SKM-1 (cell line): Measurements from ENCODE around the gene MLXIP.
"Not testable (repeated sequence)": the region's sequence is repeated elsewhere in the genome, so short reads cannot be mapped to it uniquely, and the experiment has no call there.

Experiments
- DNase-seq: peaks from one replicate; lab custom pipeline; 2025; ENCODE audit not compliant: unreplicated experiment; lab: John Stamatoyannopoulos, UW

MLXIP gene

DNA sequence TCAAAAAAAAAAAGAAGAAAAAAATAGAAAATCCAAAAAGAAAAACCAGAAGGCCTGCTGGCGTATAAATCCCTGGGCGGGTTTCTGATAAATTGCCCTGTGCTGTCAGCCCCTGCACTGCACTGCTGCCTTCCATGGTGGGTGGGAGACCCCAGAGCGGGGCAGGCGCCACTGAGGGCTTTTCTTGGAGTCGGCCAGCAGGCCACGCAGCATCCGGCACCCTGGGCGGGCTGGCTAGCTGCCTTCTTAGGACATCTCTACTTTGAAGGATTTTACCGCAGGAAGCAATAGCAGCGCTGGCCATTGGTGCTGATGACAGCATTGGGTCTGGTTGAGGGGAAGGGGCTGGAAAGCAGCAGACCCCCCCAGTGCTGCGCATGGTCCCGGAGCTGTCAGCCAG, 66.3 kb downstream of the MLXIP start:
- DNase-seq = no peak

DNA sequence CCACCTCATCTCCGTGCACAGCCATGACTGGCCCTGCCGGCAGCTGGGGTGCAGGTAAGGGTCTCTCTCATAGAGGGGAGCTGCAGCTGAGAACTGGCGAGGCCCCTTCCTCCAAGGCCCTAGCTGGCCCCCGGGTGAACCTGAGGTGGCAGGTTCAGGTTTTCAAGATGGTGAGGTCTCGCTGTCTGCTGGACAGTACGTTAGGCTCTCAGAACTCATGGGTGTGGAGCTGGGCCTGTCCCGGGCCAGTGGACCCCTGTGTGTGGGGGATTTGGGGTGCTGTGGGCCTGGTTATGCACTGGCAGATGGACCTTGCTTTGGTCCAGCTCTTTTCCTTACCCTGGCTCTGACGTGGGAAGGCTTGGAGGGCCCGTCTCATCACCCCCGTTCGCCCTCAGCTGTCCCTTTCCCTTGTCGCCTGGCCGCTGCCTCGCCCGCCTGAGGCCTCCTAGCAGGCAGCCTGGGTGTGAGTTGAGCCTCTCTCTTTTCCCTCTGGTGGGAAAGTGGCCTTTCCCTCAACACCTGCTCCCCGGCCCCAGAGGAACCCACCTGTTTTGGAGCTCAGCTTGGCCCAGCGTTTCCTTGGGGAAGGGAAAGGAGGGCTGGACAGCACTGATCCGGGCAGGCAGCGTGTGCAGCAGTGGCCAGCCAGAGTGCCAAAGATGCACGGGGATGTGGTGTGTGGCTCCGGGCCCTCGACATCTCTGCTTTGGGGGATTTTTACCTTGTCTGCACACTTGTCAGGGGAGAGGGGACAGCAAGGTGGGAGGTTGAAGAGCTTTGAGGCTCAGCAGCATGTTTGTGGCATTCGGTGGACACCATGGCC, 67.2 kb downstream of the MLXIP start:
- no peak for DNase-seq

DNA sequence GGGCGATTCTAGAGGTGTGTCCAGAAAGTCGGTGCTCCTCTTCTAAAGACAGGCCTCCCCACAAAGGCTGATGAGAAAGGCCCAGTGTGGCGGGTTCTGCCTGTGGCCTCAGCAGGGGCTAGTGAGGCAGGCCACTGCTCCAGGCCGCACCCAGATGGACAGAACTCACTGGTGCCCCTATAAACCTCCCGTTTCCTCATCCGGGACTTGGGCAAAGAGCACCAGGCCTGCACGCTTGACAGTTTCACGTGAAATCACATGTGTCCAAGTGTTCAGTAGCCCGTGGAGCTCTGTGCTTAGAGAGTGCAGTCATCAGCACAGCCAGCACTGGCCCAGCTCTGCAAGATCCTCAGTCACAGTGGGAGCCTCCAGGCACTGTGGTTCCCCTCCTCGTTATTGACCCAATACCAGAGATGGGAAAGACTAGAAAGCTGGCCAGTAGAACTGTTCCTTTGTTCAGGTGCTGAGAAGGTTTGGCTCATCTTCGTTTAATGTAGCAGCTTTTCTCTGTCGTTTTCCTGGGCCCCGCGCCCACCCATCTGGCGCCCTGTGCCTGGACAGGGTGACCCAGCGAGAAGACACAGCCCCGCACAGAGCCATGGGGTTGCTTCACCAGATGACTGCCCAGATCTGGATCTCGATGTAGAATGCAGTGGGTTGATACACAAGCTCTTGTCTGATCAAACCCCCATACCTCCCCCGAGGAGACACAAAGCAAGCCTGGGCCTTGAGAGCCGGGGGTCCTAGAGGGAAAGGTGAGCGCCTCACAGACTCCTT, 69.1 kb downstream of the MLXIP start:
- DNase-seq = no peak

DNA sequence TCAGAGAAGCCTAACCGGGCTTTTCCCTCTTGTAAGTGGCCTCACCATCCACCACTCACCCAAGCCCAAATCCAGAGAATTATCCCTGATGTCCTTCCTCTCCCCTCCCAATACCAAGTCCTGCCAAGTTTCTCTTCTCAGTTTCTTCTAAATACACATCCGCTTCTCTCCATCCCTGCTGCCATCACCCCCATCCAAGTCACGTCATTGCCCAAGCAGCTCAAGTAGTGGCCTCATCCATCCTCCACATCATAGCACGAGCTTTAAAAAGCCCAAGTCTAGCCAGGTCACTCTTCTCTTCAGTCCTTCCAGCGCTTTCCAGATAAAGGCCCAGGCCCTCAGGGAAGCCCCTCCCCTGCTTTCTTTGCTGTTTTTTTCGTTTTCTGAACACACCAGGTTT, 70.1 kb downstream of the MLXIP start:
- no peak for DNase-seq

DNA sequence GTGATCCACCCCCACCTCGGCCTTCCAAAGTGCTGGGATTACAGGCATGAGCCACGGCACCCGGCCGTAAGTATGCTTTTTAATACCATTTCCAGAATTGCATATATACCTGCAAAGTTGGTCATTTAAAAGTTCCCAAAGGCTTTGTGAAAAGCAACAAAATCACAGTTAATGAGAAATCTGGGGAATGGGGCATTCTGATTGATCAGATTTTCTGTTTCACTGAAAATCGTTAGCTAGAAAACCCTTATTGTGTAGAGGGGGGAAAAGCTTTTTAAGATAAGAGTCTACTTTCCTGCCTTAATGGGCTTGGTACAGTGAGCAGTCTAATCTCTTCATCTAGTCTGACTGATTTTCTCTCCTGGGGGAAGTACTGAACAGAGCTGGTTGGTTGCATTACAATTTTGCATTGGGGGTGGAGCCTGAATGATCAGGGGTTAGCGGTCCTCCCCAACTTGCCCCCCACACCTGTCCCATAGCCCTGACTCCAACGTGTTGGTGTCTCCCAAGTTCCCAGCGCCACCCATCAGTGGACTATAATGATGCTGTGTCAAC, 71.6 kb downstream of the MLXIP start:
- DNase-seq = no peak

DNA sequence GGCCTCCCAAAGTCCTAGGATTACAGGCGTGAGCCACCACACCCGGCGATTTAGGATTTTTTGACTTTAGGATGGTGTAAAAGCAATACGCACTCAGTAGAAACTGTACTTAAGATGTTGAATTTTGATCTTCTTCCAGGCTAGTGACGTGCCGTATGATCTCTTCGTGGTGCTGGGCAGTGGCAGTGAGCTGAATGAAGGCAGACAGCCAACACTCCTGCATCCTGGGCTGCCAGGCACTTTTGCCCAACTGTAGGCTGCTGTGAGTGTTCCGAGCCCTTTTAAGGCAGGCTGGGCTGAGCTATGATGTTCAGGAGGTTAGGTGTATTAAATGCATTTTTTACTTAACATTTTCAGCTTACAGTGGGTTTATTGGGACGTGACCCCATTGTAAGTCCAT, 74.2 kb downstream of the MLXIP start:
- no peak for DNase-seq

DNA sequence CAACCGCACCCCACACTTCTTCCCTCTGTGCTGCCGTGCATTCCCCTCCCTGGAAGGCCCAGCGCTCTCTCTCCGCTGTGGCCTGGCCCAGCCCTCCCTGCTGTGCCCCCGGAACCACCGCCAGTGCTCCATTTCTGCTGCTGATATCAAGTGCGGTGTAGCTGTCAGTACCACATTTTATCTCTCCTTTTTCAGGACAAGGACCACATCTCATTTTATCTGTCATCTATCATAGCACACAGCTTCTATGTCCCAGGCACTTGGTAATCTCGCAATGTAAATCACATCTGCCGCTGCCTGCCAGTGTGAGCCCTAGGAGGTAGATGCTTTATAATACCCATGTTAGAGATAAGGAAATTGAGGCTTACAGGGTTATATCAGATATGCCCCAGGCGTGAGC, 77.1 kb downstream of the MLXIP start:
- no peak for DNase-seq

DNA sequence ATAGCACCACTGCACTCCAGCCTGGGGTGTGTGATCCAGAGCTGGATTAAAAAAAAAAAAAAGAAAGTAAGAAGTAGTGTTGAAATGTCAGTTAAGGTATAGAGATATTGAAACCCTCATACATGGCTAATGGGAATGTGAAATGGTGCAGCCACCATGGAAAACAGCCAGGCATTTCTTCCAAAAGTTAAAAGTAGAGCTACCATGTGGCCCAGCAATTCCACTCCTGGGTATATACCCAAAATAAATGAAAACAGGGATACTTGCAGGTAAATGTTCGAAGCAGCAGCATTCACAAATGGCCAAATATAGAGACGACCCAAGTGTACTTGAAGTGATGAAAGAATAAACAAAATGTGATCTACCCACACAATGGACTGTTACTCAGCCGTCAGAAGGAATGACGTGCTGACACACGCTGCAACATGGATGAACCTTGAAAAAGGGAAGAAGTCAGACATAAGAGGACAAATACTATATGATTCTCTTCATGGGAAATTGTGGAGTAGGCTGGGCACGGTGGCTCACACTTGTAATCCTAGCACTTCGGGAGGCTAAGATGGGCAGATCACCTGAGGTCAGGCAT, 80.2 kb downstream of the MLXIP start:
- no peak for DNase-seq

DNA sequence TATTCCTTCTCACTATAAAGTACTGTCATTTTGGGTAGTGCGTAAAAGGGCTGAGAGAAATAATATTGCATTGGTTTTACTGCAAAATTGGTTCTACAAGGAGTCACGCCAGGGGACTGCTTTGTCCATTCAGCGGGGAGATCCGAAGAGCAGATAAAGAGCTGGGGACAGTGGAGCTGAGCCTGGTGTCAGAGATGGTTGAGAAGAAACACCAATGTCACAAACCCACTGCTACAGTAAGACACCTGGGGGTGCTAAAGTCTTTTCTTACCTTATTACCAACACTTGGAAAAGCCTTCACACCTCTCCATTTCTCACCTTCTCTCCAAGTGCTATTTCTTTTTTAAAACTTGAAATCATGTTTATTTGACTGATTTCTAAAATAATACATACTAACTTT, 81.3 kb downstream of the MLXIP start:
- no peak for DNase-seq

DNA sequence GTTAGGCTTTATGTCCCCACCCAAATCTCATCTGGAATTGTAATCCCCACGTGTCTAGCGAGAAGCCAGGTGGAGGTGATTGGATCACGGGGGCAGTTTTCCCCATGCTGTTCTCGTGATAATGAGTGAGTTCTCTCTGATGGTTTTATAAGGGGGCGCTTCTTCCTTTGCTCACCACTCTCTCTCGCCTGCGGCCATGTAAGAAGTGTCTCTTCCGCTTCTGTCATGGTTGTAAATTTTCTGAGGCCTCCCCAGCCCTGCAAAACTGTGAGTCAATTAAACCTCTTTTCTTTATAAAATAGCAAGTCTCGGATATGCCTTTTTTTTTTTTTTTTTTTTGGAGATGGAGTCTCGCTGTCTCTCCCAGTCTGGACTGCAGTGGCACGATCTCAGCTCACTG, 82.2 kb downstream of the MLXIP start:
- no peak for DNase-seq

DNA sequence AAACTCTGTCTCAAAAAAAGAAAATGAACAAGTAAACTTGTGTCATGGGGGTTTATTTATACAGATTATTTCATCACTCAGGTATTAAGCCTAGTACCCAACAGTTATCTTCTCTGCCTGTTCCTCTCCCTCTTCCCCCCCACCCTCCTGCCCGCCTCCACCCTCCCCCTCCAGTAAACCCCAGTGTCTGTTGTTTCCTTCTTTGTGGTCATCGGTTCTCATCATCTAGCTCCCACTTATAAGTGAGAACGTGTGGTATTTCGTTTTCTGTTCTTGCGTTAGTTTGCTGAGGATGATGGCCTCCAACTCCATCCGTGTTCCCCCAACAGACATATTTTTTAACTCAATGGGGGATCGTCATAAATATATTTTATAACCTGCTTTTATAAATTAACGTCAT, 83.1 kb downstream of the MLXIP start:
- no peak for DNase-seq

DNA sequence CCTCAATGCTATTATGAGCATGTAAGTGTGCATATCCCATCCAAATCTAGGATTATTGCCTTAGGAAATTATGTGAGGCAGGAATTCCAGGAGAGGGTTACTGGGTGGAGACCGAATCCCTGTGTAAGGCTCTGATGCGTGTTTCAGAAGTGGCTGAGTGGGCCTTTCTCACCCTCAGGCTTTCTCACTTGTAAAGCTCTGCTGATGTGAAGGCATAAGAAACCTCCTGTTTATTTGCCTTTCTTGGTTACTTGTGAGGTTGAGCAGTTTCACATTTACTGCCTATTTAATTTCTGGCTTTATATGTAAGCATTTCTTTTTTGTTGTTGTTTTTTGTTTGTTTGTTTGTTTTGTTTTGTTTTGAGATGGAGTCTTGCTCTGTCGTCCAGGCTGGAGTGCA, 84.4 kb downstream of the MLXIP start:
- no peak for DNase-seq

DNA sequence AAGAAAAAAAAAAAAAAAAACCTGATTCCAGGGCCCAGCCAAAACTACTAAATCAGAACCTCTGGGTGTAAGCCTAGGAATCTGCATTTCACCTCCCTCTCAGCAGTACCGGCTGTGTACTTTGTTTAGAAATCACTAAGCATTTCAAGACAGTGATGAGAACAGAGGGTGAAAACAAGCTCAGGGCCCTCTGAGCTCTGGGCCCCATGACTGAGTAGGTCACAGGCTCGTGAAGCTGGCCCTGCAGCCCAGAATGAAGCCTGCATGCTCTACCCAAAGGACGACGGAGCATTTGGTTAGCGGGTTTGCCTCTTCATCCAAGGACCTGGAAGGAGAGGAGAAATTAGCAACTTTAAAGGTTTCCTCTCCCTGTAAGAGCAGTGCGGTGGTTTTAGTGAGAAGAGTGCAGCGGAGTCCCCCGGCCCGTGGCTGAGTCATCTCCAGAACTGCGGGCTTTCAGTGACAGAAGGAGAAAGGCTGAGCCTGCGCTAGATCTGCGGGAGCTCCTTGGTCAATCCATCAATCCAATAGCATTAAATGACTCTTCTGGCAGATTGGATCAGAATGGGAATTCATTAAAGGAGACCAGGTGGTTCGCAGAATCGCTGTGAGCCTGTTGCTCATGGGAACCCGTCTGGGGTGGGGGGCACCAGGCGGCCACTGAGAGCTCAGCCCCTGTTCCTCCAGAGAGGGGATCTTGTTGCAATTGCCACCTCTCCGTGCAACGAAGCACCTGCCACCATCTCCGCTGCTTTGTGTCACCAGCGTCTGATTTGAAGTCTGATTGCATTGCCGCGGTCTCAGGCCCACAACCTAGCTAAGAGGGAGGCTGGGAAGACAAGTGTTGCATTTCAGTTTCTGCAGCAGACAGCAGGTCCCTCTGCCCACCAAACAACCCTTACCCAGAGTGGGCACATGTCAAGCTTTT, 88.1 kb downstream of the MLXIP start:
- no peak for DNase-seq

DNA sequence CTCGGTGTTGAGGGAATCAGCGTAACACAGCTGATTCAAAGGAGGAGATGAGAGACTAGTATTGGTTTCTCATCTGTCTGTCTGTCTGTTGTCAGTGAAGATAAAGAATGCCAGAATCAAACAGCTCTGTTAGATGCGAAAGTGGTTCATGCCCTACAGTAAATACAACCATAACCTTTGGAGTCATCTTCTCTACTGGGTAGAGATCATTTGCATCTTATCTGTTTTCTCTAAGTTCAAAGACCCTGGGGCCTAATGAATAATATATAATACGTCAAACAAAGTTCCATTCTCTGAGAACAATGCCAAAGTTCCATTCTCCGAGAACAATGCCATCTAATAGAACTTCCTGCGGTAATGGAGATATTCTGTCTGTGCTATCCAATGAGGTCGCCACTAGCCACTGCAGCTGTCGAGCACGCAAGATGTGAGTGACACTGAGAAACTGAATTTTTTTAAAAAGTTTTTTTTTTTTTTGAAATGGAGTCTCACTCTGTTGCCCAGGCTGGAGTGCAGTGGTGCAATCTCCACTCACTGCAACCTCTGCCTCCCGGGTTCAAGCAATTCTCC, 88.9 kb downstream of the MLXIP start:
- DNase-seq = no peak

DNA sequence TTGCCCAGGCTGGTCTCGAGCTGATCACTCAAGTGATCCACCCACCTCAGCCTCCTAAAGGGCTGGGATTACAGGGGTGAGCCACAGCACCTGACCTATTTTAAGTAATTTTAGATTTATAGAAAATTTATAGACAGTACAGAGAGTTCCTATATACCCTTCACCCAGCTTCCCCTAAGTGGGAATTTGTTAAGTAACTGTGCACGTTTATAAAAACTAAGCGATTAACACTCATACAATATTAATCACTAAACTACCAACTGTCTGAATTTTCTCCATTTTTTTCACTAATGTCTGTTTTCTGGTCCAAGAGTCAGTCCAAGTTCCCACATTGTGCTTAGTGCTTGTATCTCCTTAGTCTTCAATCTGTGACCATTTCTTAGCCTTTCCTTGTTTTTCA, 89.9 kb downstream of the MLXIP start:
- no peak for DNase-seq

DNA sequence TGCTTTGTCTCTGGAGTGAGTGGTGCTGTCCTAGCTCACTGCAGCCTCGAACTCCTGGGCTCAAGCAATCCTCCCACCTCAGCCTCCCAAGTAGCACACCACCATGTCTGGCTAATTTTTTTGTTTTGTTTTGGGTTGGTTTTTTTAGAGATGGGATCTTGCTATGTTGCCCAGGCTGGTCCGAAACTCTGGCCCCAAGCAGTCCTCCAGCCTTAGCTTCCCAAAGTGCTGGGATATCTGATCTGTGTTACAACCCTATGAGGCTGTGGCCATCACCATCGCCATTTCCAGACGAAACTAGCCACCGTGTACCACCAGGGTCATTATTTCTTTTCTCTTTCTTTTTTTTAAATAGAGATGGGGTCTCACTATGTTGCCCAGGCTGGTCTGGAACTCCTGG, 92.8 kb downstream of the MLXIP start:
- no peak for DNase-seq

DNA sequence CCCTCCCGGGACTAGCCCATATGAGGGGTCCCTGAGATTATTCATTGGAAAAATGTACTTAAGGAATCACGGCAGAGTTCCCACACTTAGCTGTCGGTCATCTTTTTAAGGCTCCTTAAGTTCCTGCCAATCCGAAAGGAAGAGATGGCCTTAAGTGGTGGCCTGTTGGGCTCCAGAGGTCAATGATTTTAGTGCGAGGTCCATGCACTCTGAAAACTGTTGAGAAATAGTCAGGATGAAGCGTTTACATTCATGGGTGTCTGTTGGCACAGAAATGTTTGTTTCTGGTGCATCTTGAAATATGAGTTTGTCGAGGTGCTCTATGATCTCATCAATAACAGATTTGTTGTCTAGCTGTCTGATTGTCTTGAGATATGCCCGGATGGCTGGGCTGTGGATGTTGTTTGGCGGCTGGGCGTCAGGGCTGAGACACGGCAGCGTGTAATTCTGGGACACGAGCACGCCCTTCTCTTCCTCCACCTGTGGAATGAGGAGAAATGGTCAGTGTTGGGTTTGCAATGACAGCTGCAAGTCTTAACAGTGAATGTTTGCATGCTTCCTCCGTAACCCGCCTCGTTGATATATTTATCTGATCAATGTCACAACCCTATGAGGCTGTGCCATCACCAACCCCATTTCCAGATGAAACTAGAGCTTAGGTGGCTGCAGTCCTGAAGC, 93.8 kb downstream of the MLXIP start:
- no peak for DNase-seq

DNA sequence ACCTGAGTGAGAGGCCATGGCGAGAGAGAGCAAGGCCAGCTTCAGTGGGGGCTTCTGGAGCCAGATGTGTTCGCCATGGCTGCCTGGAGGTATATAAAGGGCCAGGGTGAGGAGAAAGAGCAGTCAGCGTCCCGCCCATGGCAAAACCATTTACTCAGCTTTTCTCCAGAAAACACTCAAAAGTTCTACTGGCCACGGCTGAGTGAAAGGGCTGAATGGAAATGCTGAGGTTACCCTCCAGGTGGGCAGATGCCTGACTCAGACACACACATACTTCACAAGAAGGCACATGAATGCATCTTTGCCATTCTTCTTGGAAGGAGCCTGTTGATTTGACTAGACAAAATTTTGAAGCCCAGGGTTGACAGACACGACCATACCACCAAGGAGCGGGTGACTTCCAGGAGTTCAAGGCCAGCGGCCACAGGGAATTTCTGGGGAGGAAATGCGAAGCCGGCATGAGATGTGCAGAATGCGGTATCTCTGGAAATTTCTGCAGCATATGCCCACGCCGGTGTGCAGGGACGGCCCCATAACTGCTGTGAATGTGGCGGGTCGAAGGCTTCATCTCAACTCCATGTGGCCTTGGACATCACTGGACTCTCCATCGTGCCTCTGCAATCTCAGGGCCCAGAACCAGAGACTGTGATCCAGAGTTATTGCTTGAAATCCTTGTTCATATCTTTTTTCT, 95.7 kb downstream of the MLXIP start, which contains the start of gene IL31:
Gene IL31, minus strand, starts transcription at position 67 of the 691 bp plus-strand sequence. Its CDS starts 49 bp downstream, at position 18.
- no peak for DNase-seq

DNA sequence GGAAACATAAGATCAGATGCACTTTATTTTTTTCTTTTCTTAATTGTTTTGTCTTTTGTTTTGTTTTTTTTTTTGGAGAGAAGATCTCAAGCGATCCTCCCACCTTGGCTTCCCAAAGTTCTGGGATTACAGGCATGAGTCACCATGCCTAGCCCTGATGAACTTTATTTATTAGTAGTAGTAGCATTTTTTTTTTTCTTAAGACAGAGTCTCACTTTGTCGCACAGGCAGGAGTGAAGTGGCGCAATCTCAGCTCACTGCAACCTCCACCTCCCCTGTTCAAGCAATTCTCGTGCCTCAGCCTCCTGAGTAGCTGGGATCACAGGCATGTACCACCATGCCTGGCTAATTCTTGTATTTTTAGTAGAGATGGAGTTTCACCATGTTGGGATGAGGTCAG, 97.9 kb downstream of the MLXIP start:
- not testable (repeated sequence) for DNase-seq
